LoVo (cell line): ENCODE data around the gene SNX6.
A peak's percentile ranks its signal among the peaks of the same experiment; 100 is the strongest.
"Not testable (repeated sequence)": the region's sequence is repeated elsewhere in the genome, so short reads cannot be mapped to it uniquely, and the experiment has no call there.

Experiments used
- DNase-seq: peaks from one replicate; pipeline ENCODE4 v3.0.0-alpha.2; 2016; ENCODE audit warnings: low spot score

The SNX6 gene

DNA sequence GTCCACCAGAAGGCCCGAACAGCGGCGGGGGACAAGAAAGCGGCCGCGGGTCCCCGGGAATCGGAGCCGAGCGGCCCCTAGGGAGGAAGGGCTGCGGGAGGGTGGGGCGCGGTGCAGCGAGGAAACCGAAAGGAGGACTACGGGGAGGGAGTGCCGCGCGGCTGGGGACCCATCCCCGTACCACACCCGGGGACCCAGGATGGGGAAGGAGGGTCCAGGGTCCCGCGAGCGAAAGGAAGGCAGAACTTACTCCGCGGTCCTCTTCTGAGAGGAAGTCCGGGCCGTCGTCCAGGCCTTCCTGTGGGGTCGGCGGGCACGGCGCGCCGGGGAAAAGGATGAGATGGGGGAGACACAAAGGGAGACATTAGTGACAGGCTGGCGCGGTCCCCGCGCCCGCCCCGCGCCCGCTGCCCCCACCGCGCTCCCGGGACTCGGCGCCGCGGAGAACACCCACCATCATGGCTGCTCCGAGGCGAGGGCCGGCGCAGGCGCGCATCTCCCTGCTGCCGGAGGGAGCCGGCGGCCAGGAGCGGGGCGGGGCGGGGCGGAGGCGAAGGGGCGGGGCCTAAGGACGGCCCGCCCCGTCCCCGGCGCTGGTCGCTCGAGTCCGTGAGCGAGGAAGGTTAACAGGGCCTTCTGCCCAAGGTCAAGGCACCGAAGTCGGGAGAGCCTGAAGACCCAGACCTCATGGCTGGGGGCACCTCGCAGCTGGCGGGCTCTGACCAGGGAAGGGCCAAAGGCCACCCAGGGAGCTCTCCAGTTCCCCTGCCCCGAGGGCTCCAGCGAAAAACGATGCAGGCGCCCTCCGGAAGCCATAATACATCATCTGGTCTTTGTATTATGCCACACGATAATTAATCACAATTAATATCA lies at the start of gene SNX6:
Gene SNX6 (minus strand): TSS at position 492 of the 873 bp plus-strand sequence. CDS start 32 bp downstream, at position 460.
- peak; percentile 85 for DNase-seq

DNA sequence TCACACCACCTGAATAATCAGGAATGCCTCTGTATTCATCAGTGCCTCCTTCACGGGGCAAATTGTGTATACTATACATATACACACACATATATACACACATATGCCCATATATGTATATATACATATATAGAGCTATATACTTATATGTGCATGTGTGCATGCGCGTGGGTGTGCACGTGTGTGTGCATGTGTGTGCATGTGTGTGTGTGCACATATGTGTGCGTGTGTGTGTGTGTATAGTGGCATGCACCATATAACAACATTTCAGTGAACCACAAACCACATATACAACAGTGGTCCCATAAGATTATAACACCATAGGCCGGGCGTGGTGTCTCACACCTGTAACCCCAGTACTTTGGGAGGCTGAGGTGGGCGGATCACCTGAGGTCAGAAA lies 48.8 kb upstream of the SNX6 start:
- no peak for DNase-seq

DNA sequence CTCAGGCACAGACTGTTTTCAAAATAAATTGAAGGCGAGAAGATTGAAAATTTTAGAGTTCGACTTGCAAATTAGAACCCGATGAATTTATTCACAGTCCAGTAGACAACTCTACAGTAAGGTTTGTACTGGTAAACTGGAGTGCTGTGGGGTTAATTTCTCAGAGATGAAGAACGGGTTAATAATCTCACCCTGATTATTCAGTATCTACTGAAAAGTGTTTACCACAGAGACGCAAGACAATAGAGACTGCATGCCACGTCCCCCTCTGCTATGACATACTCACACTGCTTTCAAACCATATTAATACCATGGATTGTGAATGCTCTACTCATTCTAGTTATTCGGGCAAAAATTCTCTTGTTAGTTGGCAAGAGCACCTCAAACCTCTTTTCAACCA lies 48.4 kb upstream of the SNX6 start:
- no peak for DNase-seq

DNA sequence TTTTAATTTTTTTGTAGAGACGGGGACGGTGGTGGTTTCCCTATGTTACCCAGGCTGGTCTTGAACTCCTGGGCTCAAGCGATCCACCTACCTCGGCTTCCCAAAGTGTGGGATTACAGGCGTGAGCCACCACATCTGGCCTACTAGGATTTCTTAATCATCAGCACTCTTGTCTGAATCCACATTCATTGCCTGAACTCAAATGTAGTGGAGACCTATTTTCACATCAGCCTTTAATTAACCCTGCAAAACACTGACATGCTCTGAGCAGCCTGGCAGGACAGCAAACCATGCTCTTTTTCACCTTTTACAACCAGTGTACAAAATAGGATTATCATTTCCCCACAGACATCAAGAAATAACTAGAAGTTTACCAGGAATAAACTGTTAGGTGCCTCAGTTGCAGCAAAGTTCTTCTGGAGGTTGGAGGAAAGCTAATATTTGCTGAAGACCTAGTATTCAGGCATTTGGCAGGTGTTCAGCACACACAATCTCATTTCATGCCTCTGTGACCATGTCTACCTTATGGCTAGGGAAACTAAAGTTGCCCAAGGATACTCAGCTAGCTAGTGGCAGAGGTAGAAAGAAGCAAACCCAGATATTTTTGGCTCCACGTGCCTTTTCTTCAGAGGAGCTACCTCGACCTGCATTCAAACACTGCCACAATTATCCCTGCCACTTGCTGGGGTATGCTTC lies 46.7 kb upstream of the SNX6 start:
- DNase-seq: no peak

- no peak for DNase-seq
Measured at GRCh38 chr14:34673702-34674101, 43.8 kb upstream of the SNX6 start.

DNA sequence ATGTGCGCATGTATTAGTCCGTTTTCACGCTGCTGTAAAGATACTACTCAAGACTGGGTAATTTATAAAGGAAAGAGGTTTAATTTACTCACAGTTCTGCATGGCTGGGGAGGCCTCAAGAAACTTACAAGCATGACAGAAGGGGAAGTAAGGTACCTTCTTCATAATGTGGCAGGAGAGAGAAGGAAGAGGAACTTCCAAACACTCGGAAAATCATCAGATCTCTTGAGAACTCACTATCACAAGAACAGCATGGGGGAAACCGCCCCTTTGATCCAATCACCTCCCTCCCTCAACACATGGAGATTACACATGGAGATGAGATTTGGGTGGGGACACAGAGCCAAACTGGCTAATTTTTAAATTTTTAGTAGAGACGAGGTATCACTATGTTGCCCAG lies 41.8 kb upstream of the SNX6 start:
- no peak for DNase-seq

DNA sequence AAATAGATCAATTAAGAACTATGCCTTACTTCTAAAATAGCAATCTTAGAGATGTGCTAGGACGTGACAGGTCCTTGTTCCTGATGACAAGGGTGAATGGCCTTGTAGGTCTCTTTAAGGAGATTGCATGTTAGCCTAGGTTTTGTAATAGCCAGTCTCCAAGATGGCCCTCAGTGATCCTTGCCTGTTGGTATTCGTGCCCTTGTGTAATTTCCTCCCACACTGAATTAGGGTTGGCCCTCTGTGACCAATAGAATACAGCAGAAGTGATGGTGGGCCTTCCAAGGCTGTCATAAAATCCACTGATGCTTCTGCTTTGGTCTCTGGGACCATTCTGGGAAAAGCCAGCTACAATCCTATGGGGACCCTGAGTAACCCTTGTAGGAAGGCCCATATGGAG lies 38.2 kb upstream of the SNX6 start:
- DNase-seq: no peak

- no peak for DNase-seq
Measured at GRCh38 chr14:34667007-34667406, 37.1 kb upstream of the SNX6 start.

DNA sequence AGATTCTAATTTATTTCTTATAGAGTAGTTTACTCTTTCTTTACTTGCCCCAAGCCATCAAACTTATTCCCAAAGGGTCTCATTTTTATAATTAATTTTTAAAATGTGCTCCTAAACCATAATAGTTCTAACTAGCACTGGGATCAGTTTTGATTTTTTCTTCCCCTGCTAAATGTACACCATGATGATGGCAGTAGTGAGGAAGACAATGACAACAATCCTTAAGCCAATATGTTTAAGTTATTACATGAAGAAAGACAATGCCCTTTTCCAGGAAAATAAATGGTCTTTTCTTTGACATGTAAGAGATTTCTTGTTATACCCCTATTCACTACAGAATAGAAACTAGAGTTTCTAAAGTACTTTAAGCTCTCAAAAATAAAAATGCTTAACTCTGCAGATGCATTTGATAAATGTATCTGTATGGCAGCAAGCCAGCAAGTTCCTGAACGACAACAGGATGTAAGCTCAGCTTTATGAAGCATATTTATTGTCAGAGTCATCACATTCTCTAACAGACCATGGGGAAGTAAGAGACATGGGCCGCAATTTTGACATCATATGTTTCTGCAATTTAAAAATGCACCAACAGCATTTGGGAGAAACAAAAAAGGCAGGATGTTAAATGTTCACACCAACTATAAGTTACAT lies 36.0 kb upstream of the SNX6 start:
- DNase-seq: no peak

DNA sequence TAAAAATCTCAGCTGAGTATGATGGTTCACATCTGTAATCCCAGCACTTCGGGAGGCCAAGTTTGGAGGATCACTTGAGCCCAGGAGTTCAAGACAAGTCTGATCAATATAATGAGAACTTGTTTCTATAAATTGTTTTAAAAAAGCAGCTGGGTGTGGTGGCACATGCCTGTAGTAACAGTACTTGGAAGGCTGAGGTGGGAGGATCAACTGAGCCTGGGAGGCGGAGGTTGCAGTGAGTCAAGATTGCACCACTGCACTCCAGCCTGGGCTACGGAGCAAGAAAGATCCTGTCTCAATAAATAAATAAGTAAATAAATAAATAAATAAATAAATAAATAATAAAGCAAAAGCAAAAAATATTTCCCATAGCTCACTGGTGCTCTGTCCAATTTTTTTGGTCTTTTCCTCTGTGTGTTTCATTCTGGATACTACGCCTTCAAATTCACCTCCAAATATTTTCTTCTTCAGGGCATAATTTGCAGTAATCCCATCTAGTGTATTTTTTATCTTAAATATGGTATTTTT lies 32.7 kb upstream of the SNX6 start:
- DNase-seq: no peak

DNA sequence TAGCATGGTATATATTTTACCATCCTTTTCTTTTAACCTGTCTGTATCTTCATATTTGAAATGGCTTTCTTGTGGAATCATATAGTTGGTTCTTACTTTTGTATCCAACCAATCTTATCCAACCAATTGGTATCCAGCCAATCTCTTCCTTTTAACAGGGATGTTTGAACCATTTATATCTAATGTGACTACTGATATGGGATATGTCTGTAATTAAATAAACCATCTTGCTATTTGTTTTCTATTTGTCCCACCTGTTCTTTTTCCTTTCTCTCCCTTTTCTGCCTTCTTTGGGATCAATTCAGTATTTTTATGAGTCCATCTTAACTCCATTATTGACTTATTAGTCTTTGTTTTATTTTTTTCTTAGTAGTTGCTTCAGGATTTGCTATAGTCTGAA lies 30.8 kb upstream of the SNX6 start:
- no peak for DNase-seq

GRCh38 chr14:34655959-34656358 lies 26.0 kb upstream of the SNX6 start:
- DNase-seq: no peak

DNA sequence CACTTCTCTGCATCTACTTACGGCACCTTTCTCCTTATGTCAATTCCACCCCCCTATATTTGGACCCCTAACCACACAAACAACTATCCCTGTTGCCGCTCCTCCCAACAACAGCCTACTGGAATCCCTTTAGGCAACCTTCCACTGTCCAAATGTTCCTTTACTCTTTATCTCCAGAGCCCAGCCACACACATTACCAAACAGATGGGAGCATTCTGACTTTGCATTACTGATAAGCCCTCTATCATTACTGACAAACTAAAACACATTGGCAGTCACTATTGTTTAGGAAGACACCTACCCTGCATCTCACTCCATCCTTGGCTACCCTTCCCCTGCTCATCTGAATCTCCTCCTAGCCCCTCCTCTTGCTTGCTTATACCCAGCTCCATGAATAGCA lies 23.1 kb upstream of the SNX6 start:
- not testable (repeated sequence) for DNase-seq

DNA sequence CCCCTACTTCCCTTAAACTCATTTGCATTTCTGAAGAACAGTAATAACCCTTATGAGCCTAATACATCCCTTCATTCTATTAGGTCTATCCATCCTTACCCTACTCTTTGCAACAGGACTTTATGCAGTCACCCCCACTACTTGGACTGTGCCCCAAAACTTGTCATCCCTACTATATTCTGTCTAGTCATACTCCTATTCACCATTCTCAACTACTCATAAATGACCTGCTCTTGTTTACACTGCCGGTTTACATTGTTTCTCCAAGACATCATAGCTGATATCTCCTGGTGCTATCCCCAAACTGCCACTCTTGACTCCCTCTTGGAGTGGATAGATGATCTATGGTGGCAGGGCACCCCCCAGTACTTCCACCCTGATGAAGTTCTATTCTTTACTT lies 22.4 kb upstream of the SNX6 start:
- not testable (repeated sequence) for DNase-seq

DNA sequence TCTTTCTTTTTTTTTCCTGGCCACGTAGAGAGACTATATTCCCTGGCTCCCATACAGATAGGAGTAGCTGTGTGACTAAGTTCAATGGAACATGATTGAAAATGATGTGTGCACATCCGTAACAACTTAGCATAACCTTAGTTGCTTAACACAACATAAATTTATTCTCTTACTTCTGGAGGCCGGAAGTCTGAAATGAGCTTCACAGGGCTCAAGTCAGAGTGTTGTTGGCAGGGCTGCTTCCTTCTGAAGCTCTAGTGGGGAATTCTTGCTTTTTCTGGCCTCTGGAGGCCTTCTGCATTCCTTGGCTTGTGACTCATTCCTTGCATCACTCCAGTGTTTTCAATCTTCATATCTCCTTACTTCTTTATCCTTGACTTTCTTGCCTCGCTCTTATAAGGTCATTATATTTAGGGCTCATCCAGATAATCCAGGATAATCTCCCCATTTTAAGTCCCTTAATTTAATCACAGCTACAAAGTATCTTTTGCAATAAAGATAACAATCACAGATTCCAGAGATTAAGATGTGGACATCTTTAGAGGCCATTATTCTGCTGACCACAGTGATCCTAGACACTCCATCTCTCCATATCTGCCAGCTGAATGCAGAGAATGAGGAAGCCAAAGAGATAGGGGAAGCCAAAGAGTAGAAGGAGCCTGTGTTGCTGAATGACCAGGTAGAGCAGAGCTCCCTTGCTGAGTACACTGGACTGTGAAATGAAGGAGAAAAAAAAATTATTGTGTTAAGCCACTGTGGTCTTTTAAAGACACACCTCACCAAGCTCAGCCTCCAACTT lies 21.0 kb upstream of the SNX6 start:
- DNase-seq: peak; percentile 43

- not testable (repeated sequence) for DNase-seq
Measured at GRCh38 chr14:34650006-34650405, 20.1 kb upstream of the SNX6 start.

DNA sequence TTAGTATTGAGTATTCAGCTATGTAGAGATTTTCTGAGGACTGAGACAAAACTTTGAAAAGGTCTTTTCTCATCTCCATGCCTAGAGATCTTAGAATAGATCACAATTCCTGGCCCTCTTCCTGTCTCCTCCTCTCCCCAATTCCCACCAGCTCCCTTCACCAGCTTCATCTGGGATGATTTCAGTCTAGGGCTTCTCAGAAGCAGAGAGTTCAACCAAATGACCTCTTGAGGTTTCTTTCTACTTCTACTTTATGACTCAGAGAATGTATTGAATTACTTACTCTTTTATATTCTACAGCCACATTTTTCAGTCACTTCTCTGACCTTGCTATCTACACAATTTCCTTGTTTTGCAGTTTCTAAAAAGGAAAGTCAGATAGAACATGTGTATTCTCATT lies 19.4 kb upstream of the SNX6 start:
- no peak for DNase-seq

- no peak for DNase-seq
Measured at GRCh38 chr14:34646570-34647255, 16.8 kb upstream of the SNX6 start.

DNA sequence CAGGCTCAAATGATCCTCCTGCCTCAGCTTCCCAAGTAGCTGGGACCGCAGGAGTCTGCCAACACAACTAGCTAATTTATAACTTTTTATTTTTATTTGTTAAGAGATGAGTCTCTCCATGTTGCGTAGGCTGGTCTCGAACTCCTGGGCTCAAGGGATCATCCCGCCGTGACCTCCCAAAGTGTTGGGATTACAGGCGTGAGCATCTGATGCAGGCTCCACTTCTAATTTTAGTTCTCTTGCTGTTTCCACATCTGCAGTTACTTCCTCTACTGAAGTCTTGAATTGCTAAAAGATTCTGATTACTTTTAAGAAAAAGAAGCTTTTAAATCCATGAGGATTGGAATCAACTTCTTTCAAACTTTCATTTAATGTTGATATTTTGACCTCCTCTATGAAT lies 13.4 kb upstream of the SNX6 start:
- no peak for DNase-seq

DNA sequence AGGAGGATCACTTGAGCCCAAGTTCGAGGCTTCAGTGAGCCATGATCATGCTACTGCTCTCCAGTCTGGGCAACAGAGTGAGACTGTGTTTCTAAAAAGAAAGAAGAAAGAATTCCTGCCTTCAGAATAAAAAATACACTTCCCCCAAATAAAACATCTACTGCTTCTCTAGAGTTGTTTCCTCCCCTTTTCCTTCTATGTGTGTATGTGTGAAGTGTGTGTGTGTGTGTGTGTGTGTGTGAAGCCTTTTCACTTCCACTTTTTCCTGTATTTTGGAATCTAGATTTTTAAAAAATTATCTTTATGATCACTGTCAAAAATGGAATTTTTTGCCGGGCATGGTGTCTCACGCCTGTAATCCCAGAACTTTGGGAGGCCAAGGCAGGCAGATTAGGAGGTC lies 12.6 kb upstream of the SNX6 start:
- no peak for DNase-seq

- no peak for DNase-seq
Measured at GRCh38 chr14:34640826-34641225, 10.9 kb upstream of the SNX6 start.
